ENCODE data around the gene ALDH7A1. TPM values are rescaled to one million over a fixed set of nuclear protein-coding genes. Genes with fewer than 3 reads are reported as not detected.
A peak's percentile ranks its signal among the peaks of the same experiment; 100 is the strongest.

ALDH7A1 gene
- total and polyA plus RNA-seq, 11 donors: 12.3 to 67.6 (median 30.9) TPM

DNA sequence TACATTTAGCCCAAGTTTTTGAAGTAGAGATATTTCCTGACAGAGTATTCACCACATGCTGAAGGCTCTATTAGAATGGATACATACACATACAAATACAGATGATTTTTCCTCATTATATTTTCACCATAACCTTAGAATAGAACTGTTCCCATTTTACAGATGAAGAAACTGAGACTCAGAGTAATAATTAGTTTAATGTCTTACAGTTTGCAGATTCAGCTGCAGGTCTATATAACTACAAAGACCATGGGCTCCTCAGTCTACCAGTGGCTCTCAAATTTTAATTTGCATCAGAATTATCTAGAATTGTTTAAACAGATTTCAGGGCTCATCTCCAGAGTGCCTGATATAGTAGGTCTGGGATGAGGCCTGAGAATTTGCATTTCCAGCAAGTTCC lies 107.4 kb downstream of the ALDH7A1 start:
- Histone ChIP-seq H3K4me1 (peaks cover 0 to 23% (median 0%) of the 10 kb centered on the region in 12 donors), H3K36me3 (peaks cover 3 to 100% (median 89%) of the 10 kb centered on the region in 9 donors), H3K4me3 (no peak overlapping the region), H3K27me3 (no peaks in the 10 kb centered on the region), H3K27ac (peak overlapping the region in 1 of 12 donors; percentile 41), H3K9me3 (no peaks in the 10 kb centered on the region)
- DNase-seq: no peak
- no peak for ATAC-seq
- intact Hi-C loops (cut with DNase I): loop anchor here in 2 of 10 donors (5.0 to 10.0 kb wide), 2 partner anchors 63 to 130 kb away; partner anchors contain the start of gene GRAMD2B (in 1 of the 2)
- TF ChIP-seq, protein P1, sequence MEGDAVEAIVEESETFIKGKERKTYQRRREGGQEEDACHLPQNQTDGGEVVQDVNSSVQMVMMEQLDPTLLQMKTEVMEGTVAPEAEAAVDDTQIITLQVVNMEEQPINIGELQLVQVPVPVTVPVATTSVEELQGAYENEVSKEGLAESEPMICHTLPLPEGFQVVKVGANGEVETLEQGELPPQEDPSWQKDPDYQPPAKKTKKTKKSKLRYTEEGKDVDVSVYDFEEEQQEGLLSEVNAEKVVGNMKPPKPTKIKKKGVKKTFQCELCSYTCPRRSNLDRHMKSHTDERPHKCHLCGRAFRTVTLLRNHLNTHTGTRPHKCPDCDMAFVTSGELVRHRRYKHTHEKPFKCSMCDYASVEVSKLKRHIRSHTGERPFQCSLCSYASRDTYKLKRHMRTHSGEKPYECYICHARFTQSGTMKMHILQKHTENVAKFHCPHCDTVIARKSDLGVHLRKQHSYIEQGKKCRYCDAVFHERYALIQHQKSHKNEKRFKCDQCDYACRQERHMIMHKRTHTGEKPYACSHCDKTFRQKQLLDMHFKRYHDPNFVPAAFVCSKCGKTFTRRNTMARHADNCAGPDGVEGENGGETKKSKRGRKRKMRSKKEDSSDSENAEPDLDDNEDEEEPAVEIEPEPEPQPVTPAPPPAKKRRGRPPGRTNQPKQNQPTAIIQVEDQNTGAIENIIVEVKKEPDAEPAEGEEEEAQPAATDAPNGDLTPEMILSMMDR (IDR thresholded peaks at IDR 0.05): no peak

DNA sequence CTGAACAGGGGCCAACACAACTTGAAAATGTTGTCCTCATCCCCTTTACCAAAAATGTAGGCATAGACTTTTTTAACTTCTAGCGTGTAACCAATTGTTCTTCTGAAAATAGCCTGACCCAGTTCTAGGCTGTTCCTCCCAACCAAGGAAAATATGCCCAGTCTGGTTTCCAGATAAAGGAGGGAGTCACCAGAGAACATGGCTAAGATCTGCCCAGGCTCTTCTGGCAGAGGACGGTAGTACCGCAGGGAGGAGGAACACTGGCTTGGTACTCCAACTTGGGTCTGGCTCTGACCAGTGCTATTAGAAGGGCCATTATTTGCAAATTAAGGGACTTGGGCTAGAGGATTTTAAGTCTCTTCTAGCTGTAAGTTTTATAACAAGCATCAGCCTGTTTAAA lies 108.7 kb downstream of the ALDH7A1 start:
- peaks cover 0 to 23% (median 0%) of the 10 kb centered on the region in 12 donors for H3K4me1 ChIP-seq
- H3K36me3 ChIP-seq: peaks cover 3 to 100% (median 83%) of the 10 kb centered on the region in 9 donors
- no peak for DNase-seq
- intact Hi-C loops (cut with DNase I): loop anchor here in 2 of 10 donors (5.0 to 10.0 kb wide), 2 partner anchors 62 to 129 kb away; partner anchors contain the start of gene GRAMD2B (in 1 of the 2)
- peak; percentile 58 to 88 (median 81) for ATAC-seq
- H3K27ac ChIP-seq: no peak overlapping the region
- no peaks in the 10 kb centered on the region for H3K27me3 ChIP-seq
- 51 to 74% (median 63%) methylated on average over 3 of the region's 3 CpGs for WGBS, 4 donors
- H3K4me3 ChIP-seq: no peak overlapping the region
- no peak for TF ChIP-seq POLR2A (IDR thresholded peaks at IDR 0.05)
- no peaks in the 10 kb centered on the region for H3K9me3 ChIP-seq

DNA sequence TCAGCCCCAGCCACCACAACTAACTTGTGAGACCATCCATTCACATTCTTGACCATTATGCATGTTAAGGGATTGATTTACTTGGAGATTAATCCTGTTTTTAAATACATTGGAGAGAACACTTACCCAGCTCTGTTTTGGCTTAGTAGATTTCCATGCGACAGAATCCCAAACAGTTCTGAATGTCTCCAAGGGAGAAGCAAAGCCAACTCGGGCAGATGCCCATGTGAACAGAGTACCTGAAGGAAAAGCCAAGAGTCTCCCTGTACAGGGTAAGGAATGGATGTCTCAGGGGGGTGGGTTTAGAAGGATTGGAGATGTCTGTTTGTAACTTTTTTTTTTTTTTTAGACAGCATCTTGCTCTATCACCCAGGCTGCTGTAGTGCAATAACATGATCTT lies 110.8 kb downstream of the ALDH7A1 start:
- TF ChIP-seq, protein P1 (IDR thresholded peaks at IDR 0.05): no peak
- TF ChIP-seq POLR2A (IDR thresholded peaks at IDR 0.05): no peak
- DNase-seq: no peak
- peak overlapping the region in 1 of 12 donors; percentile 38 for H3K27ac ChIP-seq

DNA sequence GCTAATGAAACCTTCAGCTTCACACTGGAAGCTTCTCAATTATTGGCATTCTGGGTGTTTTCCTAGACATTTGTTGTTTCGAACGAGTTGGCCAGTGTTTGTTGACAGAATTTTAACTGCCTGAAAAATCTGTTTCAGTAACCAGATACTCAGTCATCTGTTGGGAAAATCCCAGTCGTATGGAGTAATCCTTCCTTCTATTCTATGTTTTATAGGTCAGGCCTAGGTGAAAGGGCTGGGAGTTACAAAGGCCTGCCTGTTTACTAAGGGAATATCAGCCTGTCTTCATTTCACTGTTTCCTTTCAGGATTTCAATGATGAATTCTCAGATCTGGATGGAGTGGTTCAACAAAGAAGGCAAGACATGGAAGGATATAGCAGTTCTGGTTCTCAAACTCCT lies 111.9 kb downstream of the ALDH7A1 start:
- intact Hi-C loops (cut with DNase I): loop anchor here in 2 of 10 donors (5.0 to 10.0 kb wide), 3 partner anchors 58 to 111 kb away; partner anchors contain the start of gene GRAMD2B (in 2 of the 2)
- no peaks in the 10 kb centered on the region for H3K9me3 ChIP-seq
- WGBS, 4 donors: 53 to 80% (median 68%) methylated on average over 3 of the region's 3 CpGs
- H3K4me3 ChIP-seq: no peak overlapping the region
- peaks cover 3 to 100% (median 81%) of the 10 kb centered on the region in 9 donors for H3K36me3 ChIP-seq
- ATAC-seq (no peak), DNase-seq (no peak)
- H3K4me1 ChIP-seq: peaks cover 0 to 30% (median 7%) of the 10 kb centered on the region in 12 donors
- H3K27ac ChIP-seq: peak overlapping the region in 1 of 12 donors; percentile 38
- no peaks in the 10 kb centered on the region for H3K27me3 ChIP-seq
- TF ChIP-seq, protein P1 (IDR thresholded peaks at IDR 0.05): no peak
- no peak for TF ChIP-seq POLR2A (IDR thresholded peaks at IDR 0.05)

More for the DNA sequence above, 110.8 kb downstream of the ALDH7A1 start:
- ATAC-seq: no peak
- Histone ChIP-seq H3K4me3 (no peak overlapping the region), H3K9me3 (no peaks in the 10 kb centered on the region), H3K36me3 (peaks cover 3 to 100% (median 83%) of the 10 kb centered on the region in 9 donors), H3K4me1 (peaks cover 0 to 31% (median 9%) of the 10 kb centered on the region in 12 donors), H3K27me3 (no peaks in the 10 kb centered on the region)
- WGBS, 4 donors: 94 to 98% (median 95%) methylated on average over 2 of the region's 2 CpGs
- intact Hi-C loops (cut with DNase I): loop anchor here in 2 of 10 donors (5.0 to 10.0 kb wide), 3 partner anchors 59 to 112 kb away; partner anchors contain the start of gene GRAMD2B (in 2 of the 2)
